Activated CD4-positive, alpha-beta T cell treated with anti-CD3 and anti-CD28 coated beads for 36 hours (primary cell): ENCODE data around the gene DHRS12. TPM values are rescaled to one million over a fixed set of nuclear protein-coding genes. Genes with fewer than 3 reads are reported as not detected.

Source experiments
- ATAC-seq: fragments of 200-7000 bp; cut with Tn5 transposase; one replicate; pipeline ENCODE4 v1.10.0; 2021; ENCODE audit warnings: mild to moderate bottlenecking, moderate library complexity
- CTCF ChIA-PET: fragments of 350-600 bp; sonication (Branson Sonifier 250); formaldehyde crosslinking; loops from one replicate; lab custom pipeline; 2021; ENCODE audit warnings: antibody characterized with exemption; lab: Charles Lee
- POLR2A ChIA-PET: fragments of 350-600 bp; sonication (Branson Sonifier 250); formaldehyde crosslinking; loops from one replicate; lab custom pipeline; 2021; ENCODE audit warnings: antibody characterized with exemption, inconsistent platforms; lab: Charles Lee
- DNase-seq: peaks from one replicate; pipeline ENCODE4 v3.0.0-alpha.2; 2020
- H3K27ac Mint-ChIP-seq: one replicate; pipeline ENCODE4 v1.8.0; 2021; ENCODE audit warnings: mixed read lengths
- H3K27me3 Mint-ChIP-seq: one replicate; pipeline ENCODE4 v1.8.0; 2021; ENCODE audit warnings: mixed read lengths
- H3K36me3 Mint-ChIP-seq: one replicate; pipeline ENCODE4 v1.8.0; 2021; ENCODE audit warnings: low read depth, mixed read lengths
- H3K4me1 Mint-ChIP-seq: one replicate; pipeline ENCODE4 v1.8.0; 2021; ENCODE audit warnings: mixed read lengths
- H3K4me3 Mint-ChIP-seq: one replicate; pipeline ENCODE4 v1.8.0; 2021; ENCODE audit warnings: mild to moderate bottlenecking, moderate library complexity, mixed read lengths
- H3K9me3 Mint-ChIP-seq: one replicate; pipeline ENCODE4 v1.8.0; 2021; ENCODE audit warnings: low read depth, mixed read lengths
- intact Hi-C, 2 experiments: fragments of 100-400 bp; cut with DNase I in 1 of 2; cut with micrococcal nuclease in 1 of 2; formaldehyde crosslinking; loops; one replicate each; pipeline versions ENCODE4 v1.14.2 to v1.15.1; 2022 to 2024; cut with DNase I, micrococcal nuclease
- total RNA-seq, 2 experiments: library from RNA; stranded (reverse); gene quantifications; one replicate each; pipeline ENCODE4 v1.2.3, GENCODE V29; 2021

Gene DHRS12
- total RNA-seq, 2 experiments from 2014 or later = 4.9 to 5.3 TPM

DNA sequence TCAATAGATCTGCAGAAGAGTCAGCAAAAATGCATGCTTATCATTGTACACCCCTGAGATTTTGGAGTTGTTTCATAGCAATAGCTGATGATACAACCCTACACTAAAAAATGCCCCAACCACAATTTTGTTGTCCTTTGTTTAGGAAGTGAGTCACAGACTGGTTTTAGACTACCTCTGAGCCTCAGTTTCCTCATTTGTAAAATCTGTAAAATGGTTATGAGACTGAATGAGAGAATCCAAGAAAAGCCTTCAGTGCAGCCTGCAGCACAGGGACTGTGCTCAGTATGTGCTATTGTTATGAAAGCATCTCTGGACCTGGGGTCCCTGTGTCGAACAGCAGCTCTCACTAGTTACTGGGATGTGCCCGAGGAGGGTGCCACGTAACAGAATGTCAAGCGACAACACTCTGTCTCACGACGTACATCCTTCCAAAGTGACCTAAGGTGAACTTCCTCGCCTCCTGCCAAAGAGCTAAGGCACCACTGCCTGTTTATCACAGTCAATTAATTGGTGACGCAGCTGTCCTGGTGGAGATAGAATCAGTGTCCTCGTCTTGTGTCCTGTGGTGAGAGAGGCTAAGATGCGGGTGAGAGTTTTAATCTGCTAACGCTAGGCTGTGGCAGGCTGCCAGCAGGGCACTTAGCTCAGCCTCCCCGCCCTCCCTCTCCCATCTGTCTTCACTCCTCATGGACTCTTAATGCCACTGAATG is 18.1 kb downstream of the DHRS12 start:
- peaks cover 5% of the 10 kb centered on the region for H3K4me1 Mint-ChIP-seq
- H3K9me3 Mint-ChIP-seq = no peaks in the 10 kb centered on the region
- POLR2A ChIA-PET = no interaction called here
- ATAC-seq (peak; percentile 51), DNase-seq (peak; percentile 5)
- no peaks in the 10 kb centered on the region for H3K27me3 Mint-ChIP-seq
- CTCF ChIA-PET = interaction anchor here (0.6 to 1.5 kb wide), 8 partner anchors 11 to 504 kb away, joined by 3 to 5 read pairs (median 4); no protein-coding TSS in a partner anchor
- peaks cover 6% of the 10 kb centered on the region for H3K36me3 Mint-ChIP-seq
- no peak overlapping the region for H3K4me3 Mint-ChIP-seq
- intact Hi-C loops = no loop called here
- H3K27ac Mint-ChIP-seq = no peak overlapping the region

DNA sequence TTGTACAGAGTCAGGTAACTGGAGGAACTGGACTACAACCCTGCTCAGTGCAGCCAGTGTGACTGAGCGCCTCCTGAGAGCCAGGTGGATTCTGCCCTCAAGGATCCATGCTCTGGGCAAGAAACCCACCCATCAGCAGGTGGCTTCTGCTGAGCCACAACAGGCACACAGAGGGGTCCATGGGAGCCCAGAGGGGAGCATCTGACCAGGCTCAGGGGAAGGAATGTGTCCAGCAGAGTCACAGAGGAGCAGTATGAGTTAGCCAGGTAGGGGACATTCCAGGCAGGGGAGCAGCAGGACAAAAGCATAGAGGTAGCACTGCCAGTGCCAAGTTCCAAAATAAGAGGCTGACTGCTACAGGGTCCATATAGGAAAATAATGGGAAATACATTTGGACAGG is 19.9 kb downstream of the DHRS12 start:
- ChIA-PET POLR2A (no interaction called here), CTCF (no interaction called here)
- no peaks in the 10 kb centered on the region for H3K36me3 Mint-ChIP-seq
- H3K27me3 Mint-ChIP-seq = no peaks in the 10 kb centered on the region
- ATAC-seq = no peak
- no peak overlapping the region for H3K27ac Mint-ChIP-seq
- no peak for DNase-seq
- intact Hi-C loops = no loop called here
- no peaks in the 10 kb centered on the region for H3K9me3 Mint-ChIP-seq
- no peak overlapping the region for H3K4me3 Mint-ChIP-seq
- peaks cover 5% of the 10 kb centered on the region for H3K4me1 Mint-ChIP-seq

- CTCF ChIA-PET = interaction anchor here (1.0 to 1.3 kb wide), 4 partner anchors 14 to 198 kb away, joined by 3 to 5 read pairs (median 4); no protein-coding TSS in a partner anchor
- DNase-seq = no peak
- ATAC-seq = no peak
- no peaks in the 10 kb centered on the region for H3K27me3 Mint-ChIP-seq
- POLR2A ChIA-PET = no interaction called here
- intact Hi-C loops = no loop called here
- H3K9me3 Mint-ChIP-seq = no peaks in the 10 kb centered on the region
- H3K27ac Mint-ChIP-seq = no peak overlapping the region
- H3K4me3 Mint-ChIP-seq = no peak overlapping the region
- peaks cover 5% of the 10 kb centered on the region for H3K4me1 Mint-ChIP-seq
- H3K36me3 Mint-ChIP-seq = no peaks in the 10 kb centered on the region
Measured at GRCh38 chr13:51783428-51784094, 20.4 kb downstream of the DHRS12 start.

DNA sequence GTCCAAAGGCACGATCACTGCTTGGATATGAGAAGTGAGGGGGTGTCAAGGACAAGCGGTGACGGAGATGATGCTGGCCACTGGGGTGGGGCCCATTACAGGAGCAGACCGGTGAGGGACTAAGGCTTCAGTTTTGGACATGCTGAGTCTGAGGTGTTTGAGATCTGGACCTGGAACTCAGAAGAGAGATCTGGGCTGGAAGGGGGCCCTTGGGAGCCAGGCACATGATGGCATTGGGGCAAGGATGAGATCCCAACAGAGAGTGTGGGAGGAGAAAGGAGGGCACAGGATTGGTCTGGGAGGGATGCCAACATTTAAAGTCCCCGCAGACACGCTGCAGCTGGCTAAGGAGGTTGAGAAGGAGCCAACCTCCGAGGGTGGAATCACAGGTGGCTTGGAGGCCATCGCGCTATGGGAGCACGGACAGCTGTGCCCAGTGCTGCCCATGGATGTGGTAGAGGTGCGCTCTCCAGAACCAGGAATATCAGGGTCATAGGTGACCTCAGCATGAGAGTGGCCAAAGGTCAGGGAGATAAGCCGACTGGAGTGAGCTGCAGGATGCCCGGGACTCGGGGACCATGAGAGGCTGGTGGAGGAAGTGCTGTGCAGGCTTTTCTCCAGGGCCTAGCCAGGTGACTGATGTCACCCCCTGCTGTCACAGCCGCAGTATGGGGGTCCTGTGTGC is 21.8 kb downstream of the DHRS12 start:
- peaks cover 5% of the 10 kb centered on the region for H3K4me1 Mint-ChIP-seq
- intact Hi-C loops = no loop called here
- CTCF ChIA-PET = interaction anchor here (0.6 to 1.3 kb wide), 5 partner anchors 16 to 851 kb away, joined by 3 to 5 read pairs (median 3); no protein-coding TSS in a partner anchor
- ATAC-seq (no peak), DNase-seq (no peak)
- POLR2A ChIA-PET = interaction anchor here (0.6 kb wide), 1 partner anchor 328 kb away, joined by 4 read pairs; no protein-coding TSS in a partner anchor
- no peaks in the 10 kb centered on the region for H3K27me3 Mint-ChIP-seq
- no peaks in the 10 kb centered on the region for H3K9me3 Mint-ChIP-seq
- H3K36me3 Mint-ChIP-seq = no peaks in the 10 kb centered on the region
- H3K4me3 Mint-ChIP-seq = no peak overlapping the region
- no peak overlapping the region for H3K27ac Mint-ChIP-seq

- H3K36me3 Mint-ChIP-seq = no peaks in the 10 kb centered on the region
- DNase-seq = peak; percentile 61
- POLR2A ChIA-PET = no interaction called here
- no peaks in the 10 kb centered on the region for H3K9me3 Mint-ChIP-seq
- no peaks in the 10 kb centered on the region for H3K27me3 Mint-ChIP-seq
- intact Hi-C loops = no loop called here
- peak; percentile 93 for ATAC-seq
- CTCF ChIA-PET = interaction anchor here (0.6 to 1.8 kb wide), 8 partner anchors 11 to 496 kb away, joined by 3 to 4 read pairs (median 3); partner anchors contain the start of gene TMEM272
- H3K4me3 Mint-ChIP-seq = no peak overlapping the region
- H3K4me1 Mint-ChIP-seq = peaks cover 3% of the 10 kb centered on the region
- H3K27ac Mint-ChIP-seq = no peak overlapping the region
Measured at GRCh38 chr13:51781246-51782022, 22.5 kb downstream of the DHRS12 start.

GRCh38 chr13:51780099-51780498 is 23.9 kb downstream of the DHRS12 start:
- ATAC-seq (no peak), DNase-seq (no peak)
- Mint-ChIP-seq H3K27me3 (no peaks in the 10 kb centered on the region), H3K27ac (no peak overlapping the region), H3K36me3 (no peaks in the 10 kb centered on the region), H3K4me3 (no peak overlapping the region), H3K4me1 (no peaks in the 10 kb centered on the region), H3K9me3 (no peaks in the 10 kb centered on the region)
- ChIA-PET POLR2A (interaction anchor here (0.6 kb wide), 1 partner anchor 432 kb away, joined by 3 read pairs; no protein-coding TSS in a partner anchor), CTCF (interaction anchor here (0.9 to 1.8 kb wide), 3 partner anchors 9 to 494 kb away, joined by 3 to 4 read pairs (median 3); no protein-coding TSS in a partner anchor)
- intact Hi-C loops = no loop called here

DNA sequence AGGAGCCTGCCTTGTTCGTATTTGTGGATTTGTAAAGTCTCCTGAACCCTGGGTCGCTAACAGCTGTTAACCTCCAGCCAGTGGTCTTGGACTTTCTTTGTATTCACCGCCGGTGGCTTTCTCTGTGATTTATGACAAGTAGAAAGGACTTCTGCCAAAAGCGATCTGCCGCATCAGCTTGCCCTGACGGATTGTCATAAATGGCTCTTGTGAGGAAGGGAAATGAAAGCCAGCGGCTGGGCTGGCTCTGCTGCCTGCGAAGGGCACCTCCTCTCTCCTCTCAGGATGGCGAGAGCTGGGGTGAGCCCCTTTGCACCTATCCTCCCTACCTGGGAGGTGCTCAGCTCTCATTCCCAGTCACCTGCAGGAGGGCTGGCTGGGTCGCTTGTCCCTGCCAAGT is 25.6 kb downstream of the DHRS12 start:
- no peaks in the 10 kb centered on the region for H3K36me3 Mint-ChIP-seq
- H3K27me3 Mint-ChIP-seq = no peaks in the 10 kb centered on the region
- intact Hi-C loops = no loop called here
- no peak overlapping the region for H3K4me3 Mint-ChIP-seq
- ChIA-PET CTCF (interaction anchor here (0.6 to 0.8 kb wide), 2 partner anchors 164 to 300 kb away, joined by 3 to 4 read pairs; no protein-coding TSS in a partner anchor), POLR2A (interaction anchor here (0.6 kb wide), 1 partner anchor 325 kb away, joined by 3 read pairs; the partner anchor contains the start of gene INTS6)
- H3K4me1 Mint-ChIP-seq = no peaks in the 10 kb centered on the region
- H3K27ac Mint-ChIP-seq = no peak overlapping the region
- DNase-seq = no peak
- H3K9me3 Mint-ChIP-seq = no peaks in the 10 kb centered on the region
- no peak for ATAC-seq

DNA sequence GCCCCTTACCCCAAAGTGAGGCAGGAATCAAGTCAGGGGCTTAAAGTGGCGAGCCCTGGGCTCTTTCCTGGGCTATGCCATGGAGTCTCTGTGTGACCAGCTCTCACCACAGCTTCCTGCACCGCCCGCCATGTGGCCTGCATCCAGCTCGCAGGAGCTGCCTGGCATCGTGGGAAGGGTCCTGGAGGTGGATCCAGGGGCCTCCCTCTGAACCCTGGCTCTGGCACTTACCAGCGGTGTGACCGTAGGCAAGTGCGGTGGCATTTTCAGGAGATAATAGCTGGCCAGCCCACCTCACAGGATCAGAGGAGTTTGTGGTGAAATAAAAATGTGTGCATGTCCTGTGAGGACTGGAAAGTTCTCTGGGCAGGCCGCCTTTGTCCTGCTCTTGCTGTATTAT is 26.0 kb downstream of the DHRS12 start:
- no peak overlapping the region for H3K4me3 Mint-ChIP-seq
- no peaks in the 10 kb centered on the region for H3K9me3 Mint-ChIP-seq
- ATAC-seq (no peak), DNase-seq (no peak)
- H3K27ac Mint-ChIP-seq = no peak overlapping the region
- CTCF ChIA-PET = interaction anchor here (0.6 to 0.8 kb wide), 2 partner anchors 164 to 299 kb away, joined by 3 to 4 read pairs; no protein-coding TSS in a partner anchor
- POLR2A ChIA-PET = no interaction called here
- no peaks in the 10 kb centered on the region for H3K27me3 Mint-ChIP-seq
- H3K36me3 Mint-ChIP-seq = no peaks in the 10 kb centered on the region
- no peaks in the 10 kb centered on the region for H3K4me1 Mint-ChIP-seq
- intact Hi-C loops = no loop called here

- DNase-seq (no peak), ATAC-seq (no peak)
- no peaks in the 10 kb centered on the region for H3K4me1 Mint-ChIP-seq
- no peak overlapping the region for H3K27ac Mint-ChIP-seq
- H3K9me3 Mint-ChIP-seq = no peaks in the 10 kb centered on the region
- CTCF ChIA-PET = no interaction called here
- no peak overlapping the region for H3K4me3 Mint-ChIP-seq
- intact Hi-C loops = no loop called here
- POLR2A ChIA-PET = no interaction called here
- H3K36me3 Mint-ChIP-seq = no peaks in the 10 kb centered on the region
- no peaks in the 10 kb centered on the region for H3K27me3 Mint-ChIP-seq
Measured at GRCh38 chr13:51776179-51776578, 27.8 kb downstream of the DHRS12 start.

GRCh38 chr13:51773515-51773914 is 30.4 kb downstream of the DHRS12 start:
- H3K27me3 Mint-ChIP-seq = no peaks in the 10 kb centered on the region
- H3K27ac Mint-ChIP-seq = no peak overlapping the region
- H3K9me3 Mint-ChIP-seq = no peaks in the 10 kb centered on the region
- no peaks in the 10 kb centered on the region for H3K36me3 Mint-ChIP-seq
- H3K4me1 Mint-ChIP-seq = no peaks in the 10 kb centered on the region
- H3K4me3 Mint-ChIP-seq = no peak overlapping the region
- ChIA-PET CTCF (no interaction called here), POLR2A (no interaction called here)
- intact Hi-C loops = no loop called here
- DNase-seq (no peak), ATAC-seq (no peak)
